Heart right ventricle (tissue), 16 donors: ENCODE data around the gene APC2. TPM values are rescaled to one million over a fixed set of nuclear protein-coding genes. Genes with fewer than 3 reads are reported as not detected.

Experiments used
- ATAC-seq, 8 donors: fragments of 200-7000 bp; cut with Tn5 transposase; one replicate each; pipeline ENCODE4 v1.9.1; 2020; ENCODE audit warnings: mild to moderate bottlenecking in 8 of 8, moderate library complexity in 8 of 8, moderate number of reproducible peaks in 1 of 8
- DNase-seq, 2 donors: peaks; one replicate each; pipeline ENCODE4 v3.0.0-alpha.2; 2020
- H3K27ac ChIP-seq, 10 donors: fragments of 200-600 bp; sonication (generic) in 2 of 10; one replicate each; pipeline versions ENCODE4 v1.5.0 to v1.8.0; 2020 to 2022; ENCODE audit warnings: mild to moderate bottlenecking in 3 of 10
- H3K27me3 ChIP-seq, 7 donors: fragments of 200-600 bp; one replicate each; pipeline ENCODE4 v1.8.0; 2021 to 2022; ENCODE audit warnings: mild to moderate bottlenecking in 2 of 7
- H3K36me3 ChIP-seq, 9 donors: fragments of 200-600 bp; sonication (generic) in 1 of 9; one replicate each; pipeline versions ENCODE4 v1.5.0 to v1.8.0; 2020 to 2022; ENCODE audit warnings: mild to moderate bottlenecking in 2 of 9
- H3K4me1 ChIP-seq, 9 donors: fragments of 200-600 bp; sonication (generic) in 1 of 9; one replicate each; pipeline versions ENCODE4 v1.5.0 to v1.8.0; 2020 to 2022; ENCODE audit warnings: mild to moderate bottlenecking in 4 of 9
- H3K4me3 ChIP-seq, 10 donors: fragments of 200-600 bp; sonication (generic) in 2 of 10; one replicate each; pipeline versions ENCODE4 v1.5.0 to v1.8.0; 2020 to 2022; ENCODE audit warnings: mild to moderate bottlenecking in 7 of 10, moderate library complexity in 2 of 10
- H3K9me3 ChIP-seq, 11 donors: fragments of 200-600 bp in 10 of 11; sonication (generic) in 2 of 11; one replicate each; pipeline versions ENCODE4 v1.5.0 to v1.8.0; 2013 to 2022; ENCODE audit warnings: mild to moderate bottlenecking in 2 of 11, control low read depth in 1 of 11, moderate library complexity in 1 of 11
- CTCF ChIP-seq, 9 donors: fragments of 200-600 bp; sonication (generic) in 2 of 9; IDR thresholded peaks; one replicate each; pipeline versions ENCODE4 v1.5.0 to v1.8.0; 2021 to 2022; ENCODE audit warnings: antibody characterized with exemption in 9 of 9, mild to moderate bottlenecking in 5 of 9, moderate library complexity in 1 of 9
- WGBS, 2 donors: extraction: QIAGEN DNeasy Blood & Tissue Kit; methylation state at CpG; one replicate each; pipeline ENCODE4 v1.1.7; 2013; ENCODE audit warnings: inconsistent platforms in 1 of 2; 5-methylcytosine and 5-hydroxymethylcytosine counted together
- intact Hi-C, 10 donors: fragments of 100-400 bp; cut with DNase I; formaldehyde crosslinking; loops; one replicate each; pipeline versions ENCODE4 v1.11.1 to v1.14.2; 2022
- polyA plus RNA-seq, 2 donors: library from polyadenylated mRNA; stranded (reverse); fragments of 200-250 nt; gene quantifications; one replicate each; pipeline ENCODE4 v1.2.3, GENCODE V29; 2013
- total RNA-seq, 10 donors: library from RNA; stranded (reverse); fragmentation: NEBNext Ultra II Directional in 3 of 10; extraction: Animal tissue kit (Norgen Biotek cat#: 25700) in 3 of 10; gene quantifications; one replicate each; pipeline versions ENCODE4 v1.2.1 to v1.2.4, GENCODE V29; 2021 to 2023
- donor health status: Arrhythmogenic right ventricular cardiomyopathy.
- donor health status: ischemic (EF 13 %, LVEDD 7.1; RV severe dilation, severe dysfunction).
- donor health status: healthy with polysubstance abuse.
- donor health status: DM: no; HTN: yes; CAD: no.
- donor health status: DM: no; HTN: no; CAD: no.
- donor health status: ischemic (EF 25% LVEDD 6.9; RV normal size, moderate dysfunction).
- donor health status: ischemic (EF 25% LVEDD 5.7; RV mildly dilated, moderate dysfunction).
- donor health status: healthy.
- donor health status: DM: yes; HTN: yes; CAD: no.
- donor health status: Ischemic cardiomyopathy.
- donor health status: ischemic (EF 35%, LVEDD 5.7; RV mildly dilated, moderate dysfunction).
- donor health status: nonischemic (EF 11% LVEDD 7.7; RV severe dilation, severe dysfunction).
- donor health status: DM: yes; HTN: yes; CAD: no.
- donor health status: PGD.
- donor health status: ischemic (EF 29% LVEDD 5.4; RV normal size, mild dysfunction).
- donor health status: nonischemic (EF 23%, LVEDD 6.1; RV moderate dilation, normal function).

APC2 gene
- total and polyA plus RNA-seq, 12 donors: 0.02 to 0.23 (median 0.09) TPM; not detected in 1

GRCh38 chr19:1495051-1495798, 45.3 kb downstream of the APC2 start:
- intact Hi-C loops: no loop called here
- ATAC-seq (no peak), DNase-seq (no peak)
- Histone ChIP-seq H3K27ac (no peak overlapping the region), H3K27me3 (peaks cover 0 to 42% (median 18%) of the 10 kb centered on the region in 7 donors), H3K9me3 (no peaks in the 10 kb centered on the region), H3K36me3 (no peaks in the 10 kb centered on the region), H3K4me3 (no peak overlapping the region), H3K4me1 (peaks cover 3 to 20% (median 7%) of the 10 kb centered on the region in 9 donors)
- no peak for TF ChIP-seq CTCF (IDR thresholded peaks at IDR 0.05)
- WGBS, 2 donors: 86% methylated on average over 36 to 37 of the region's 37 CpGs

- TF ChIP-seq CTCF (IDR thresholded peaks at IDR 0.05): no peak
- Histone ChIP-seq H3K9me3 (no peaks in the 10 kb centered on the region), H3K4me3 (no peak overlapping the region), H3K27me3 (peaks cover 0 to 42% (median 18%) of the 10 kb centered on the region in 7 donors), H3K27ac (no peak overlapping the region), H3K36me3 (no peaks in the 10 kb centered on the region), H3K4me1 (peaks cover 3 to 20% (median 7%) of the 10 kb centered on the region in 9 donors)
- intact Hi-C loops: no loop called here
- DNase-seq: no peak
- 82% methylated on average over 38 to 40 of the region's 40 CpGs for WGBS, 2 donors
- ATAC-seq: no peak
Measured at GRCh38 chr19:1495799-1496713, 46.1 kb downstream of the APC2 start.

- H3K9me3 ChIP-seq: no peaks in the 10 kb centered on the region
- H3K4me1 ChIP-seq: peaks cover 0 to 11% (median 0%) of the 10 kb centered on the region in 9 donors
- intact Hi-C loops: no loop called here
- H3K36me3 ChIP-seq: no peaks in the 10 kb centered on the region
- DNase-seq (no peak), ATAC-seq (no peak)
- no peak overlapping the region for H3K4me3 ChIP-seq
- no peak for TF ChIP-seq CTCF (IDR thresholded peaks at IDR 0.05)
- 71 to 79% methylated on average over 38 to 39 of the region's 39 CpGs for WGBS, 2 donors
- H3K27ac ChIP-seq: no peak overlapping the region
- H3K27me3 ChIP-seq: peaks cover 0 to 40% (median 14%) of the 10 kb centered on the region in 7 donors
Measured at GRCh38 chr19:1496714-1497577, 47.0 kb downstream of the APC2 start.
